HL-60 (cell line): ENCODE data around the gene TMEM244.

Source experiments
- DNase-seq, 2 experiments: peaks; one replicate each; pipeline ENCODE4 v3.0.0-alpha.2; 2010 to 2020; ENCODE audit warnings: low read depth in 1 of 2, low spot score in 1 of 2
- H3K27ac ChIP-seq: fragments of 250-450 bp; sonication (Bioruptor Pico); replicated peaks from 2 replicates; pipeline ENCODE4 v1.5.1; 2020; ENCODE audit warnings: mild to moderate bottlenecking, moderate library complexity
- H3K27me3 ChIP-seq: fragments of 250-450 bp; sonication (Bioruptor Pico); 2 replicates; pipeline ENCODE4 v1.5.1; 2021; ENCODE audit warnings: mild to moderate bottlenecking, moderate library complexity; ENCODE audit not compliant: insufficient read depth, poor library complexity, severe bottlenecking
- H3K4me3 ChIP-seq: replicated peaks from 2 replicates; pipeline ENCODE4 v1.5.1; 2011; ENCODE audit warnings: mild to moderate bottlenecking, control low read depth, low read length; ENCODE audit not compliant: insufficient read depth
- CTCF ChIP-seq: IDR thresholded peaks from one replicate; pipeline ENCODE4 v1.5.1; 2011; ENCODE audit warnings: low read length, control low read depth, inconsistent platforms; ENCODE audit not compliant: insufficient read depth
- GABPA ChIP-seq: IDR thresholded peaks from 2 replicates; pipeline ENCODE4 v1.6.1; 2012; ENCODE audit warnings: low read depth
- POLR2AphosphoS5 ChIP-seq: IDR thresholded peaks from 2 replicates; pipeline ENCODE4 v1.6.1; 2012; ENCODE audit warnings: low read depth
- REST ChIP-seq: IDR thresholded peaks from 2 replicates; pipeline ENCODE4 v1.6.1; 2012; ENCODE audit warnings: low read depth; ENCODE audit not compliant: insufficient replicate concordance
- SPI1 ChIP-seq: IDR thresholded peaks from 2 replicates; pipeline ENCODE4 v1.6.1; 2012; ENCODE audit warnings: low read depth, mild to moderate bottlenecking, borderline replicate concordance

TMEM244 gene

GRCh38 chr6:129792049-129792448 lies 69.1 kb downstream of the TMEM244 start:
- DNase-seq = no peak
- Histone ChIP-seq H3K27me3 (no peaks in the 10 kb centered on the region), H3K4me3 (no peak overlapping the region), H3K27ac (no peak overlapping the region)
- peak; percentile 49 for TF ChIP-seq REST
- no peak for TF ChIP-seq GABPA

- no peak overlapping the region for H3K27ac ChIP-seq
These were observed 70.3 kb downstream of the TMEM244 start for GRCh38 chr6:129790785-129791184.

GRCh38 chr6:129789974-129790373 lies 71.1 kb downstream of the TMEM244 start:
- H3K4me3 ChIP-seq = no peak overlapping the region
- DNase-seq = no peak
- H3K27ac ChIP-seq = no peak overlapping the region
- no peaks in the 10 kb centered on the region for H3K27me3 ChIP-seq
- TF ChIP-seq REST (no peak), POLR2AphosphoS5 (no peak), GABPA (no peak)

More at GRCh38 chr6:129790785-129791184, 70.3 kb downstream of the TMEM244 start:
- Histone ChIP-seq H3K27me3 (no peaks in the 10 kb centered on the region), H3K4me3 (no peak overlapping the region)
- no peak for DNase-seq
- TF ChIP-seq SPI1 (peak; percentile 81), GABPA (no peak), CTCF (no peak), POLR2AphosphoS5 (no peak)

- TF ChIP-seq REST (no peak), POLR2AphosphoS5 (no peak), SPI1 (no peak), CTCF (no peak), GABPA (no peak)
- no peak overlapping the region for H3K27ac ChIP-seq
These were observed 73.3 kb downstream of the TMEM244 start for GRCh38 chr6:129787816-129788215.

More at GRCh38 chr6:129787816-129788215, 73.3 kb downstream of the TMEM244 start:
- no peak for DNase-seq
- Histone ChIP-seq H3K27me3 (no peaks in the 10 kb centered on the region), H3K4me3 (no peak overlapping the region)
